NT2/D1 (cell line): ENCODE measurements around the gene ARHGEF6.

Experiments
- DNase-seq: peaks from one replicate; pipeline ENCODE4 v3.0.0-alpha.2; 2011; ENCODE audit warnings: low read depth, low spot score
- H3K27me3 ChIP-seq: 2 replicates; pipeline ENCODE4 v1.6.0; 2011; ENCODE audit warnings: mild to moderate bottlenecking; ENCODE audit not compliant: insufficient read length, insufficient read depth
- H3K36me3 ChIP-seq: 2 replicates; pipeline ENCODE4 v1.6.1; 2011; ENCODE audit warnings: mild to moderate bottlenecking, low read length, mixed read lengths; ENCODE audit not compliant: insufficient read depth, insufficient read length
- H3K4me1 ChIP-seq: 2 replicates; pipeline ENCODE4 v1.5.1; 2011; ENCODE audit not compliant: insufficient read depth, insufficient read length
- H3K4me3 ChIP-seq: 2 replicates; pipeline ENCODE4 v1.5.1; 2011; ENCODE audit warnings: low read depth; ENCODE audit not compliant: insufficient read length
- H3K9ac ChIP-seq: 2 replicates; pipeline ENCODE4 v1.6.0; 2011; ENCODE audit warnings: low read depth; ENCODE audit not compliant: insufficient read length
- H3K9me3 ChIP-seq: 2 replicates; pipeline ENCODE4 v1.5.1; 2011; ENCODE audit warnings: mild to moderate bottlenecking, low read length; ENCODE audit not compliant: insufficient read depth
- SUZ12 ChIP-seq: IDR thresholded peaks from 2 replicates; pipeline ENCODE4 v1.6.1; 2011; ENCODE audit not compliant: insufficient read length, insufficient read depth; ENCODE audit errors: extremely low read depth
- YY1 ChIP-seq: IDR thresholded peaks from 2 replicates; pipeline ENCODE4 v1.6.1; 2011; ENCODE audit not compliant: insufficient read length, insufficient read depth
- ZNF274 ChIP-seq: IDR thresholded peaks from 2 replicates; pipeline ENCODE4 v1.6.1; 2011; ENCODE audit warnings: mild to moderate bottlenecking, low read depth, low read length

Gene ARHGEF6

GRCh38 chrX:136630881-136631280, 149.9 kb downstream of the ARHGEF6 start:
- Histone ChIP-seq H3K27me3 (no peaks in the 10 kb centered on the region), H3K4me1 (no peaks in the 10 kb centered on the region)
- TF ChIP-seq SUZ12 (no peak), YY1 (no peak), ZNF274 (no peak)

GRCh38 chrX:136629084-136629750, 151.5 kb downstream of the ARHGEF6 start:
- Histone ChIP-seq H3K27me3 (no peaks in the 10 kb centered on the region), H3K36me3 (no peaks in the 10 kb centered on the region), H3K4me1 (no peaks in the 10 kb centered on the region), H3K9ac (no peak overlapping the region), H3K4me3 (no peak overlapping the region), H3K9me3 (no peaks in the 10 kb centered on the region)
- no peak for DNase-seq
- no peak for TF ChIP-seq ZNF274
- TF ChIP-seq SUZ12, result no peak
- no peak for TF ChIP-seq YY1

More at GRCh38 chrX:136630881-136631280, 149.9 kb downstream of the ARHGEF6 start:
- H3K36me3 ChIP-seq, result no peaks in the 10 kb centered on the region
- no peak overlapping the region for H3K9ac ChIP-seq
- no peaks in the 10 kb centered on the region for H3K9me3 ChIP-seq
- DNase-seq, result no peak
- no peak overlapping the region for H3K4me3 ChIP-seq

GRCh38 chrX:136627409-136627808, 153.3 kb downstream of the ARHGEF6 start:
- Histone ChIP-seq H3K9me3 (no peaks in the 10 kb centered on the region), H3K4me3 (no peak overlapping the region), H3K4me1 (no peaks in the 10 kb centered on the region), H3K9ac (no peak overlapping the region), H3K36me3 (no peaks in the 10 kb centered on the region), H3K27me3 (no peaks in the 10 kb centered on the region)
- no peak for DNase-seq
- TF ChIP-seq ZNF274 (no peak), YY1 (no peak), SUZ12 (no peak)

- no peak for DNase-seq
- no peak for TF ChIP-seq ZNF274
- no peak for TF ChIP-seq YY1
- no peak for TF ChIP-seq SUZ12
- Histone ChIP-seq H3K27me3 (no peaks in the 10 kb centered on the region), H3K36me3 (no peaks in the 10 kb centered on the region), H3K9me3 (no peaks in the 10 kb centered on the region), H3K4me3 (no peak overlapping the region), H3K9ac (no peak overlapping the region), H3K4me1 (no peaks in the 10 kb centered on the region)
Measured at GRCh38 chrX:136626891-136627290, 153.8 kb downstream of the ARHGEF6 start.

GRCh38 chrX:136626237-136626636, 154.5 kb downstream of the ARHGEF6 start:
- Histone ChIP-seq H3K4me3 (no peak overlapping the region), H3K9ac (no peak overlapping the region), H3K4me1 (no peaks in the 10 kb centered on the region), H3K36me3 (no peaks in the 10 kb centered on the region), H3K27me3 (no peaks in the 10 kb centered on the region), H3K9me3 (no peaks in the 10 kb centered on the region)
- TF ChIP-seq YY1 (no peak), ZNF274 (no peak), SUZ12 (no peak)
- no peak for DNase-seq

GRCh38 chrX:136625246-136625645, 155.5 kb downstream of the ARHGEF6 start:
- H3K9me3 ChIP-seq, result no peaks in the 10 kb centered on the region
- H3K4me1 ChIP-seq, result no peaks in the 10 kb centered on the region
- DNase-seq, result no peak
- H3K9ac ChIP-seq, result no peak overlapping the region
- H3K4me3 ChIP-seq, result no peak overlapping the region
- TF ChIP-seq ZNF274 (no peak), YY1 (no peak), SUZ12 (no peak)
- no peaks in the 10 kb centered on the region for H3K27me3 ChIP-seq
- no peaks in the 10 kb centered on the region for H3K36me3 ChIP-seq

GRCh38 chrX:136623396-136623795, 157.3 kb downstream of the ARHGEF6 start:
- H3K9ac ChIP-seq, result no peak overlapping the region
- no peaks in the 10 kb centered on the region for H3K4me1 ChIP-seq
- H3K36me3 ChIP-seq, result no peaks in the 10 kb centered on the region
- TF ChIP-seq YY1, result no peak
- no peak for TF ChIP-seq SUZ12
- no peak for TF ChIP-seq ZNF274
- no peaks in the 10 kb centered on the region for H3K9me3 ChIP-seq
- no peaks in the 10 kb centered on the region for H3K27me3 ChIP-seq
- no peak for DNase-seq
- no peak overlapping the region for H3K4me3 ChIP-seq

- Histone ChIP-seq H3K4me3 (no peak overlapping the region), H3K4me1 (no peaks in the 10 kb centered on the region), H3K36me3 (no peaks in the 10 kb centered on the region), H3K27me3 (no peaks in the 10 kb centered on the region), H3K9me3 (no peaks in the 10 kb centered on the region), H3K9ac (no peak overlapping the region)
- no peak for TF ChIP-seq YY1
- TF ChIP-seq SUZ12, result no peak
- TF ChIP-seq ZNF274, result no peak
- DNase-seq, result no peak
Measured at GRCh38 chrX:136622568-136622967, 158.2 kb downstream of the ARHGEF6 start.
